T-helper 2 cell treated with Interferon-gamma antibody and Interleukin-4, amounts not matched to agents 100 ng/mL and 5 ng/mL, for 36 hours (primary cell): ENCODE results near the gene LPCAT1. TPM values are rescaled to one million over a fixed set of nuclear protein-coding genes. Genes with fewer than 3 reads are reported as not detected.

Source experiments
- intact Hi-C: fragments of 100-400 bp; cut with micrococcal nuclease; formaldehyde crosslinking; loops from one replicate; pipeline ENCODE4 v1.15.1; 2023
- total RNA-seq: library from RNA; stranded (reverse); gene quantifications from 2 replicates; pipeline ENCODE4 v1.2.3, GENCODE V29; 2022

LPCAT1 gene
- total RNA-seq, 1 donor from 2014 or later: 73.9 TPM

- intact Hi-C loops: no loop called here
These were observed 31.4 kb upstream of the LPCAT1 start for GRCh38 chr5:1555011-1555807.

- intact Hi-C loops: no loop called here
These were observed 30.7 kb upstream of the LPCAT1 start for GRCh38 chr5:1554410-1554967.

DNA sequence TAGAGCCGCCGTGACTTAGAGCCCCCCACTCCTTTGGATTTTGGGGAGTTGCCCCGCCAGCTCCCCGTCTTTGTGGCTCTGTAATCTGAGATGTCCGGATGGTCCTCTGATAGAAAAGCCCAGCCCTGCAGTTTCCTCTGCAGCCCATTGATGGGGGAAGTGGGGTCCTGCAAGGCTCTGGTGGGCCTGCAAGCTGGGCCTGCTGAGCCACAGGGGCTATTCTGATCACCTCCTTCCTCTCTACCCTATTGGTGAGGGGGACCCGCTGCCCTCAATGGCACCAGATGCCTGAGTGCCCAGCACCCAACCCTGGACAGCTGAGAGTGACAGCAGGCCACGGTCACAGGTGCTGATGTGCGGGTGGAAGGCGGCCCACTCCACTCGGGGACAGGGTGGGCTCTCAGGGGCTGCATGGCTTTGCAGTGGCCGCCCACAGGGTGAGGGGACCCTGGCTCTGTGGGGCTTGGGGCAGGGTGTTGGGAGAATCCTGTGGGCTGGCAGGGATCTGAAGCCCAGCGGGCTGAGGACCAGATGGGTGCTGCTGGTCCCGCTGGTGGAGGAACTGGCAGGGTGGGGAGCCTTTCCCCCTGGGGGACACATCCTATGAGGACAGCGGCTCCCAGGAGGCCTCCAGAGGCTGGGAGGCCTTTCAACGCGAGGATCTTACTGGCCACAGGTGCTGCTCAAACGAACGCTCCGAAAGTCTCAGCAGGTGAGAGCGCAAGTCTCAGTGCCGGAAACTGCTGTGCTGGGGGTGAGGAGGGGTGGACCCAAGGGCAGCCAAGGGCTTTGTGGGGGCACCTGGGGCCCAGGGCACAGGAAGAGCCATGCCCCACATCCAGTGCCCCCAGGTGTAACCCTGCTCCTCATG is 30.0 kb upstream of the LPCAT1 start:
- intact Hi-C loops: no loop called here

DNA sequence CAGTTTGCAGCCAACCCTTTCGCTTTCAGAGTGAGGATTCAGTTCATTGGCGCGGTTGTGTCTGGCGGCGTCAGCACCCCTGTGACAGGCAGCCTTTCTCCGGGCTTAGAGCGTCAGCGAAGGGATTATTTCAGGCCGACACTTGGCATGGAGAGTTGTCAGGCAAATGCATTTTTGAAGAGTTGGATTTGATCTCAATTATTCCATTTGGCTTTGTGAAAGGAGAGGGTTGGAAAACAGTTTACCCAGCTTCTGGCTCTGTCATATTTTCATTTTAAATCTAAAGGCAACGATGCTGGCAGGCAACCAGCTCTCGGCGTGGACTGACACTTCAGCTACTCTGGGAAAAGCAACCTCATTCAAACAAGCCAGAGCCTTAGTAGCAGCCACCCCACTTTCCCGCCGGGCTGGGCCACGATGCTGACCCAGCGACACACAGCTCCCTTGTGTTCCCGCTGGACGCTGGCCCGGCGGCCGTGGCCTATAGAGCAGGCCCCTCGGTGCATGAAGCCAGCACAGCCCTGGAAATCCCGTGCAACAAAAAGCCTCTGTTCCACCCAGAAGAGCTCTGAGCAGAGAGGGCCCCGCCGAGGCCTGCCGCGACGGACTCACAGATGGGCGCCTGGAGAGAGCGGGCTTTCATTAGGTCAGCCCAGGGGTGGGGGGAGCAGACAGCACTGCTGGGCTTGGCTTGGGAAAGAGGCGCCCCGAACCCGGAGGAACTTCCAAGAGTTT is 28.9 kb upstream of the LPCAT1 start:
- intact Hi-C loops: no loop called here

DNA sequence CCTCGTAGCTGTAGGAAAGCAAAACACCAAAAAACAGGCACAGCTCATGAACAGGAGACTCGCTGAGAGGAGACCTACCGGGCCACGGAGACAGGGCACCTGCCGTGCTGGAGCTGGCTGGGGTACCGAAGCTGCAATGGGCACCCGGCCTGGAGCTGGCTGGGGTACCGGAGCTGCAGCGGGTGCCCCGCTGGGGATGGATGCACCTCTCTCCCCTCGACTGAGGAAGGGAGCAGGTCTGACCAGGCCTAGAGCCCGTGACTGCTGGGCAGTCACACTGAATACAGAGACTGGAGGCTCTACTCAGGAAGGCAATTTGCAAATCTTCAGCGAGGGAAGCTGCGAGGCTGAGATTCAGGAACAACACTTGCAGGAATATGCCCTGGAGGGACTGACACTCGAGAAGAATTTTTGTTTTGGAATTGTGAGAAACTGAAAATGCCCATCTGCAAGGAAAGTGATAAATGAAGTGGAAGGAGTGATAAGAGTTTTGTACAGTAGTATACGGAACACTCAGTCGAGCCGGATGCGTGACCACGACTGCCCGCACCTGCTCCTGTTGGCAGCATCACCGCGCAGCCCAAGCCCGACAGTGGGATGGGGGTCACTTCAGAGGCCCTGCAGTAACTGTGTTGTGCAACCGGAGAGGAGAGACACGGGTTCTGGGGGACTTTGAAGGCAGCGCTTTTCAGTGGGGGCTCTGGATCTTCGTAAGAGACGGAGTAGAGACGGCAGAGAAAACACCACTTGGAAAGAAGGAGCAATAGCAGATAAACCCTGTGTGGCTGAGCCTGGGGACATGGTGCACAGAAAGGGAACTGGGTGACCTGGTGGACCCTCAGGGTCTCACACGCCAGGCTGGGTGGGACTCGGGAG is 27.9 kb upstream of the LPCAT1 start:
- intact Hi-C loops: no loop called here

DNA sequence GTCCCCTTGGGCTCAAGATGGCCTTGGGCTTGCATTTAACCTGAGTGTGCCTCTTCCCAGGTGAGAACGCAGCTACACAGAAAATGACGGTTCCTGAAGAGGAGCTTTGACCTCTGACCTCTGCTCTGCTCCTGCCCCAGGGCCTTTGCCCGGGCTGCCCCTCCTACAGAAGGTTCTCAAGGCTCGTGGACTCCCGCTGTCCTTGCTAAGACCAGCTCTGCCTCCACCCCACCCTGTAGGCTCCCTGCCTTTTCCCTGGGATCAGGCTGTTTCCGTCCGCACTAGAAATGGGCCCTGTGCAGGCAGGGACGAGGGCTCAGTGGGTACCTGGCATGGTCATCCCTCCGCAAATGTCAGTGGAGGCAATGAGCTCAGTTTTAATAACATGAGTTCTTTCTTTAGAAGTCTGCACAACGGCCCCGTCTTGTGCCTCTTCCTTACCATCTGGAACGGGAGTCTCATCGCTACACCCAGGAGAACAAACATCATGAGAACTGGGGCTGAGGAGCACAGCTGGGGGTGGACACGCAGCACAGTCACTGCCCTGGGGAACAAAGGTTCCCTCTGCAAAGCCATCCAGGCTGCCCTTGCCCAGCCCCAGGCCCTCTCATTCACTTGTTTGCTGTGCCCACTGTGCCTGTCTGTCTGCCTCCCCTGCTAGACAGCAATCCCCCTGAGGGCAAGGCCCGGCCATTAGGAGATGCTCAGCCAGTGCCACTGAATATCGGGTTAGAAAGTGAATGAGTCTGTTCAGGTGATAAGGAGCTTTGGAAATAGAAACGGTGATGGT is 26.7 kb upstream of the LPCAT1 start:
- intact Hi-C loops: no loop called here

GRCh38 chr5:1549475-1550030 is 25.8 kb upstream of the LPCAT1 start:
- intact Hi-C loops: no loop called here

- intact Hi-C loops: no loop called here
These were observed 25.1 kb upstream of the LPCAT1 start for GRCh38 chr5:1548702-1549474.

GRCh38 chr5:1547655-1548054 is 23.9 kb upstream of the LPCAT1 start:
- intact Hi-C loops: no loop called here

GRCh38 chr5:1547236-1547635 is 23.5 kb upstream of the LPCAT1 start:
- intact Hi-C loops: no loop called here

GRCh38 chr5:1546556-1546955 is 22.8 kb upstream of the LPCAT1 start:
- intact Hi-C loops: no loop called here

- intact Hi-C loops: no loop called here
These were observed 22.1 kb upstream of the LPCAT1 start for GRCh38 chr5:1545805-1546355.

GRCh38 chr5:1545126-1545804 is 21.5 kb upstream of the LPCAT1 start:
- intact Hi-C loops: no loop called here

DNA sequence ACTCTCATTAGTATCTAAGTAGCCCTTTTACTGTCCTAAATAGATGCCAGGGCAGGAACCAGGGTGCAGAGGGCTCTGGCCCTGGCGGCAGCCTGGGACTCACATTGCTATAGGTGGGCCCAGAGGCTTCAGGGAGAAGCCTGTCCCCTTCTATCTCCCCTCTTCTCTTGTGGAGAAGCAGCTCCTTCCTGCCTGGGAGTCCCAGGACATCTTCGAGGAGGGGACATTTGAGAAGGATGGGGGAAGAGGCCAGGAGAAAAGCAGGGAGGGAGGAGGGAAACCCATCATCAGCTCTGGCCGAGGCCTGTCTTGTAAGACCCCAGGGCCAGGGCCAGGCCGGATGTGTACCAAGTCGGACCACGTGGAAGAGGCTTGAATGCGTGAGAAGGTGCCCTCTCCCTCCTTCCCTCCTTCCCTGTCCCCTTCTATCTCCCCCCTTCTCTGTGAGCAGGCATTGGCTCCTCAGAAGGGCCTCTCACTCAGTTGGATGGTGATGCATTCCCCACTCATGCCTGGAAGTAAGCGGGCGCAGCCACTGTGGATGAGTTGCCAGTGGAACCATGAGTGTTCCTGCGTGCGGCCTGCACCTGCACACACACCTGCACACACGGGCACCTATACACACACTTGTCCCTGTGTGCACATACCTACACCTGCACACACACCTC is 20.7 kb upstream of the LPCAT1 start:
- intact Hi-C loops: no loop called here

GRCh38 chr5:1543398-1544293 is 19.9 kb upstream of the LPCAT1 start:
- intact Hi-C loops: no loop called here

- intact Hi-C loops: no loop called here
These were observed 19.0 kb upstream of the LPCAT1 start for GRCh38 chr5:1542781-1543180.
